SHP77 (cell line): ENCODE measurements around the gene IP6K1.
A peak's percentile ranks its signal among the peaks of the same experiment; 100 is the strongest.
"Not testable (repeated sequence)": the region's sequence is repeated elsewhere in the genome, so short reads cannot be mapped to it uniquely, and the experiment has no call there.

ENCODE experiments used
- DNase-seq, 2 experiments: peaks; one replicate each; lab custom pipeline; 2025; lab: John Stamatoyannopoulos, UW

Gene IP6K1

GRCh38 chr3:49786357-49787181 is at the start of gene IP6K1:
TSS of gene IP6K1 (minus strand) at chr3:49786542. CDS start at chr3:49748040, 38,502 bp downstream.
- DNase-seq: peak; percentile 98 to 99

GRCh38 chr3:49831341-49831740 is 45.0 kb upstream of the IP6K1 start:
- no peak for DNase-seq

GRCh38 chr3:49826016-49826415 is 39.7 kb upstream of the IP6K1 start:
- DNase-seq: no peak

- not testable (repeated sequence) for DNase-seq
These were observed 36.8 kb upstream of the IP6K1 start for GRCh38 chr3:49823131-49823530.

GRCh38 chr3:49813497-49814174 is 27.3 kb upstream of the IP6K1 start, which contains the start of gene UBA7:
TSS of gene UBA7 (minus strand) at chr3:49813953. CDS start at chr3:49813787, 166 bp downstream.
- no peak for DNase-seq

- DNase-seq: no peak
These were observed 26.7 kb upstream of the IP6K1 start for GRCh38 chr3:49812916-49813496.

- no peak for DNase-seq
These were observed 21.2 kb upstream of the IP6K1 start for GRCh38 chr3:49807431-49808114.

- no peak for DNase-seq
These were observed 20.5 kb upstream of the IP6K1 start for GRCh38 chr3:49806850-49807249.

GRCh38 chr3:49805897-49806701 is 19.8 kb upstream of the IP6K1 start:
- no peak for DNase-seq

GRCh38 chr3:49805367-49805782 is 19.0 kb upstream of the IP6K1 start:
- no peak for DNase-seq

- DNase-seq: no peak
These were observed 18.0 kb upstream of the IP6K1 start for GRCh38 chr3:49804141-49805041.

- peak in 1 of 2 experiments; percentile 53 for DNase-seq
These were observed 17.3 kb upstream of the IP6K1 start for GRCh38 chr3:49803465-49804140.

GRCh38 chr3:49802719-49803464 is 16.6 kb upstream of the IP6K1 start, which contains the start of gene INKA1:
TSS of gene INKA1 (plus strand) at chr3:49803261. CDS start at chr3:49803393, 132 bp downstream.
- DNase-seq: peak; percentile 78 to 84

- DNase-seq: no peak
These were observed 14.8 kb upstream of the IP6K1 start for GRCh38 chr3:49801160-49801559.

GRCh38 chr3:49799761-49800160 is 13.4 kb upstream of the IP6K1 start, which contains the start of gene CDHR4:
TSS of gene CDHR4 (minus strand) at chr3:49799873. CDS start at chr3:49799812, 61 bp downstream.
- DNase-seq: no peak

GRCh38 chr3:49799105-49799504 is 12.8 kb upstream of the IP6K1 start:
- no peak for DNase-seq

- DNase-seq: no peak
These were observed 8.9 kb upstream of the IP6K1 start for GRCh38 chr3:49794926-49795905.
